ENCODE measurements around the gene CNTNAP5. TPM values are rescaled to one million over a fixed set of nuclear protein-coding genes. Genes with fewer than 3 reads are reported as not detected.

Gene CNTNAP5
- total and polyA plus RNA-seq, 2 donors (not counting 3 experiments of a cell fraction or from before 2014, with no cell fraction given), result not detected

DNA sequence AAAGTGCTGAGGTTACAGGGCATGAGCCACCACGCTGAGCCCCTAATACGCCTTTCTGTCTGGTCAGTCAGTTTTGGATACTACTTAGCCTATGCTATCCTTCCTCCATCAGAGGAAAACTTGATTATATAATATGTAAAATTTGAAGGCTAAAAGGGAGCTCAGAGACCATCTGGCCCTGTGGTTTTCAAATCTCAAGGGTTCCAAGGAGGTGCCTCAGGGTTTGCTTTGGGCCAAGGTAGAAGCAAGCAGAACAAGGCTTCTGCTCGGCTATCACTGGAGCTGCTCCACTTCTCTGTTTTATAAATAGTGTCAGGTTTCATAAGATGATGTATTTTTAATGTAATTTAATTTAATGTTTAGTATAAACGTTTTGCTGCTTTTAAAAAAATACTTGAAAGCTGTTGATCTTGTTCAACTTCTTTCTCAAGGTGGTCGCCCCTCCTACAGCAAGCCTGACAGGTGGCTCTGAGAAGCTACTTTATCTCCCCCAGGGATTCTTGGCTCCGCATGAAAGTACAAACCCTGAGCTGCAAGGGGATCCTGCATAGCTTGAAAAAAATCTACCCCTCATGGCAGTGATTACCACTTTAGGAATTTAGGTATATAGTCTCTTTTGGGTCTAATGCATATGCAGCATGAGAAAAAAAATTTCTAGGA, 290.3 kb downstream of the CNTNAP5 start:
- H3K36me3 ChIP-seq (ENCODE audit: control insufficient read depth in 2 of 2, extremely low read depth in 1 of 2, insufficient read depth in 2 of 2, low read length in 2 of 2), result no peaks in the 10 kb centered on the region
- no peaks in the 10 kb centered on the region for H3K9me1 ChIP-seq (replicated peaks; ENCODE audit: control insufficient read depth, extremely low read depth, insufficient read depth, low read length)
- no peak overlapping the region for H3K4me2 ChIP-seq (ENCODE audit: insufficient read depth, low read length)
- FAIRE-seq, result no peak
- POLR2A ChIA-PET, result no interaction called here
- no peak overlapping the region for H3K27ac ChIP-seq (ENCODE audit: insufficient read depth, low read depth, low read length)
- H3K79me2 ChIP-seq (ENCODE audit: control insufficient read depth, insufficient read depth, low read length), result no peaks in the 10 kb centered on the region
- H3K4me1 ChIP-seq (ENCODE audit: control insufficient read depth, extremely low read depth, insufficient read depth, low read length), result no peaks in the 10 kb centered on the region
- no peaks in the 10 kb centered on the region for H3K27me3 ChIP-seq (ENCODE audit: control insufficient read depth in 2 of 2, insufficient read depth in 2 of 2, low read length in 2 of 2)
- TF ChIP-seq POLR2A (IDR thresholded peaks at IDR 0.05; ENCODE audit: low read depth, low read length), result no peak
- TF ChIP-seq EZH2 (IDR thresholded peaks at IDR 0.05; ENCODE audit: borderline replicate concordance, low read depth, low read length, severe bottlenecking), result no peak
- no peak overlapping the region for H3K4me3 ChIP-seq (replicated peaks in 1 of 3; ENCODE audit: insufficient read depth in 1 of 3, low read depth in 1 of 3, low read length in 3 of 3)
- CTCF ChIA-PET, result no interaction called here
- dilution Hi-C loops (cut with MboI; ENCODE audit: extremely low pct_ligation_motif_present, low sequenced_read_pairs), result no loop called here
- no peak for DNase-seq (ENCODE audit: low read depth, low spot score)
- no peaks in the 10 kb centered on the region for H3K9me3 ChIP-seq (replicated peaks; ENCODE audit: control insufficient read depth, insufficient read depth, low read length)
- no peak overlapping the region for H3K9ac ChIP-seq (replicated peaks; ENCODE audit: extremely low read depth, insufficient read depth, low read length)
- no peaks in the 10 kb centered on the region for H4K20me1 ChIP-seq (replicated peaks; ENCODE audit: control insufficient read depth, extremely low read depth, insufficient read depth, low read length)
- intact Hi-C loops (cut with micrococcal nuclease), result no loop called here
- H2AFZ ChIP-seq (ENCODE audit: low read depth, low read length), result no peak overlapping the region
- BruUV-seq (replicated peaks), result no TSS peak

DNA sequence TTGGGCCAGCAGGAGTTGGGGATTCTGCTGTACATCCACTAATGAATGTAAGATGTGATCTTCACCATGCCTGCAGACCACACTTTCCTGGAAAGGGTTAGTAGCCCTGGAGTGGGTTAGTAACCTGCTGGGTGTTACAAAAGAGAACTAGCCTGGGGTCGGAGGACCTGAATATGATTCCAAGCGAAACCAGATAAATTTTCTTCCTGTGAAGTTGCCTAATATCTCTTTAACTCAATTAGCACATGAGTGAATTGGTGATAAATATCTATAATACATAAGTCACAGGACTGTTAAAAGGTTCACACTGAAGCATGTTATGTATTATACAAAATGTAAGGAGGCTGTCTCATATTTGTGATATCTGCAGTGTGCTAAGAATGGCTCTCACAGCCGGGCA, 291.0 kb downstream of the CNTNAP5 start:
- no peaks in the 10 kb centered on the region for H3K36me3 ChIP-seq (ENCODE audit: control insufficient read depth in 2 of 2, extremely low read depth in 1 of 2, insufficient read depth in 2 of 2, low read length in 2 of 2)
- no peaks in the 10 kb centered on the region for H3K27me3 ChIP-seq (ENCODE audit: control insufficient read depth in 2 of 2, insufficient read depth in 2 of 2, low read length in 2 of 2)
- no peak overlapping the region for H3K27ac ChIP-seq (ENCODE audit: insufficient read depth, low read depth, low read length)
- H3K9me1 ChIP-seq (replicated peaks; ENCODE audit: control insufficient read depth, extremely low read depth, insufficient read depth, low read length), result no peaks in the 10 kb centered on the region
- TF ChIP-seq POLR2AphosphoS5 (IDR thresholded peaks at IDR 0.05; ENCODE audit: insufficient read depth, low read depth, low read length), result no peak
- TF ChIP-seq POLR2A (IDR thresholded peaks at IDR 0.05; ENCODE audit: low read depth, low read length), result no peak
- TF ChIP-seq FOS (IDR thresholded peaks at IDR 0.05; ENCODE audit: borderline replicate concordance, insufficient read depth, low read length), result no peak
- TF ChIP-seq MYC (IDR thresholded peaks at IDR 0.05; ENCODE audit: low read depth, low read length), result no peak
- TF ChIP-seq GATA2 (IDR thresholded peaks at IDR 0.05; ENCODE audit: insufficient read depth, insufficient read length, low read depth, low read length), result no peak
- no peak for TF ChIP-seq EZH2 (IDR thresholded peaks at IDR 0.05; ENCODE audit: borderline replicate concordance, low read depth, low read length, severe bottlenecking)
- ChIA-PET POLR2A (no interaction called here), CTCF (no interaction called here)
- no peak overlapping the region for H3K4me3 ChIP-seq (replicated peaks in 1 of 3; ENCODE audit: insufficient read depth in 1 of 3, low read depth in 1 of 3, low read length in 3 of 3)
- DNase-seq (ENCODE audit: low read depth, low spot score) (no peak), FAIRE-seq (no peak)
- no peaks in the 10 kb centered on the region for H3K9me3 ChIP-seq (replicated peaks; ENCODE audit: control insufficient read depth, insufficient read depth, low read length)
- dilution Hi-C loops (cut with MboI; ENCODE audit: extremely low pct_ligation_motif_present, low sequenced_read_pairs), result no loop called here
- H3K4me1 ChIP-seq (ENCODE audit: control insufficient read depth, extremely low read depth, insufficient read depth, low read length), result no peaks in the 10 kb centered on the region
- intact Hi-C loops (cut with micrococcal nuclease), result no loop called here
- no TSS peak for BruUV-seq (replicated peaks)
- H4K20me1 ChIP-seq (replicated peaks; ENCODE audit: control insufficient read depth, extremely low read depth, insufficient read depth, low read length), result no peaks in the 10 kb centered on the region
- H2AFZ ChIP-seq (ENCODE audit: low read depth, low read length), result no peak overlapping the region
- no peak overlapping the region for H3K9ac ChIP-seq (replicated peaks; ENCODE audit: extremely low read depth, insufficient read depth, low read length)
- H3K4me2 ChIP-seq (ENCODE audit: insufficient read depth, low read length), result no peak overlapping the region
- H3K79me2 ChIP-seq (ENCODE audit: control insufficient read depth, insufficient read depth, low read length), result no peaks in the 10 kb centered on the region

Data from endothelial cell of umbilical vein (primary cell).